GM19455 (cell line): ENCODE data around the gene MAGI1.

Experiments
- ATAC-seq: cut with Tn5 transposase; IDR thresholded peaks from one replicate; pipeline ENCODE4 v1.9.1; 2021; ENCODE audit not compliant: unreplicated experiment

Gene MAGI1

GRCh38 chr3:65352951-65353350 lies 685.8 kb downstream of the MAGI1 start:
- no peak for ATAC-seq

- no peak for ATAC-seq
These were observed 687.0 kb downstream of the MAGI1 start for GRCh38 chr3:65351753-65352152.

GRCh38 chr3:65350801-65351476 lies 687.8 kb downstream of the MAGI1 start:
- no peak for ATAC-seq

GRCh38 chr3:65348398-65348995 lies 690.2 kb downstream of the MAGI1 start:
- no peak for ATAC-seq

GRCh38 chr3:65347166-65347565 lies 691.6 kb downstream of the MAGI1 start:
- no peak for ATAC-seq

- ATAC-seq = no peak
These were observed 693.9 kb downstream of the MAGI1 start for GRCh38 chr3:65344846-65345245.

GRCh38 chr3:65344444-65344843 lies 694.3 kb downstream of the MAGI1 start:
- ATAC-seq = no peak

GRCh38 chr3:65343736-65344135 lies 695.0 kb downstream of the MAGI1 start:
- ATAC-seq = no peak

GRCh38 chr3:65343026-65343425 lies 695.7 kb downstream of the MAGI1 start:
- ATAC-seq = no peak

- ATAC-seq = peak; percentile 69
These were observed 696.5 kb downstream of the MAGI1 start for GRCh38 chr3:65342084-65342683.

GRCh38 chr3:65339192-65339740 lies 699.5 kb downstream of the MAGI1 start:
- no peak for ATAC-seq

- ATAC-seq = no peak
These were observed 700.1 kb downstream of the MAGI1 start for GRCh38 chr3:65338571-65338970.

- ATAC-seq = no peak
These were observed 703.1 kb downstream of the MAGI1 start for GRCh38 chr3:65335587-65335986.

- no peak for ATAC-seq
These were observed 704.6 kb downstream of the MAGI1 start for GRCh38 chr3:65334045-65334665.

- ATAC-seq = no peak
These were observed 707.0 kb downstream of the MAGI1 start for GRCh38 chr3:65331730-65332129.

GRCh38 chr3:65330072-65330471 lies 708.6 kb downstream of the MAGI1 start:
- no peak for ATAC-seq

- ATAC-seq = no peak
These were observed 710.6 kb downstream of the MAGI1 start for GRCh38 chr3:65328148-65328547.

GRCh38 chr3:65326574-65326973 lies 712.1 kb downstream of the MAGI1 start:
- ATAC-seq = no peak

GRCh38 chr3:65322910-65323309 lies 715.8 kb downstream of the MAGI1 start:
- ATAC-seq = no peak

GRCh38 chr3:65318231-65318630 lies 720.5 kb downstream of the MAGI1 start:
- no peak for ATAC-seq

- ATAC-seq = no peak
These were observed 723.8 kb downstream of the MAGI1 start for GRCh38 chr3:65314916-65315315.

- ATAC-seq = no peak
These were observed 724.4 kb downstream of the MAGI1 start for GRCh38 chr3:65314269-65314668.
